Skeletal muscle cell (primary cell): ENCODE results near the gene OTOR.
A peak's percentile ranks its signal among the peaks of the same experiment; 100 is the strongest.

Experiments used
- DNase-seq: peaks from one replicate; pipeline ENCODE4 v3.0.0-alpha.2; 2010; ENCODE audit warnings: low read depth
- H3K4me3 ChIP-seq: 2 replicates; pipeline ENCODE4 v1.5.1; 2011; ENCODE audit warnings: low read depth, mild to moderate bottlenecking, control low read depth, low read length, moderate library complexity

The OTOR gene

DNA sequence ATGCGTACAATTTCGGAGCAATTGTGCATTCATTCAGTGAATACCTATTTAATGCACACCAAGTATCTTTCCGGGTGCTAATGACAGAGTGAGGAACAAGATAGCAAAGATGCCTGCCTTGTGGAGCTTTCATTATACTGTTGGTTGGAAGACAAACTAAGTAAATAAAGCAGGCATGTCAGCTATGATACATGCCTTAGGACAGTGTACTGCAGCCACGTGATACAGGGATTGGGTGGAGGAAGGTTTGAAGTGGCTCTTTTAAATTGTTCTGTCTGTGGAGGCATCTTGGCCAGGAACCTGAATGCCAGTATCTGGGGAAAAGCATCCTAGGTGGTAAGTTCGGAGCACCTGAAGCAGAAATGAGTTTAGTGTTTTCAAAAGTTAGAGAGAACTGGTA is 3.0 kb upstream of the OTOR start:
- DNase-seq, result no peak
- no peak overlapping the region for H3K4me3 ChIP-seq

GRCh38 chr20:16747291-16747811 is 807 bp upstream of the OTOR start:
- no peak overlapping the region for H3K4me3 ChIP-seq

DNA sequence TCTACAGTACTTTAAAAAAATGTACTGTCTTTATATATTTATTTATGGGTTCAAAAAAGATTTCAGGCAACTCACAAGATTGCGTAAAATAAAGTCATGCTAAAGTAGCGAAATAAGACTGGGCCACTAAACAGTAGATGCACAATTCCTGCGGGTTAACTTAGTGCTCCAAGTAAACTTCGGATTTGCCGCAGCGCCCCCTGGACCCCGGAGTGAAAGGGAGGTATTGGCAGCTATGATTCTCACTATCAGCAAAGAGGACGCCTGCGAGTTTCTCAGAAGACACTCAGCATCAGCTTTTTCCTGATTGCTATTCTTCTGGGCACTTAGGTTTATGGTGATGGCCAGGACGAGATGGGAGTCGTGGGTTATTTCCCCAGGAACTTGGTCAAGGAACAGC is 1.4 kb downstream of the OTOR start:
- no peak overlapping the region for H3K4me3 ChIP-seq
- no peak for DNase-seq

More at GRCh38 chr20:16747291-16747811, 807 bp upstream of the OTOR start:
- no peak for DNase-seq

GRCh38 chr20:16752082-16752481 is 3.9 kb downstream of the OTOR start:
- no peak overlapping the region for H3K4me3 ChIP-seq
- DNase-seq, result no peak

DNA sequence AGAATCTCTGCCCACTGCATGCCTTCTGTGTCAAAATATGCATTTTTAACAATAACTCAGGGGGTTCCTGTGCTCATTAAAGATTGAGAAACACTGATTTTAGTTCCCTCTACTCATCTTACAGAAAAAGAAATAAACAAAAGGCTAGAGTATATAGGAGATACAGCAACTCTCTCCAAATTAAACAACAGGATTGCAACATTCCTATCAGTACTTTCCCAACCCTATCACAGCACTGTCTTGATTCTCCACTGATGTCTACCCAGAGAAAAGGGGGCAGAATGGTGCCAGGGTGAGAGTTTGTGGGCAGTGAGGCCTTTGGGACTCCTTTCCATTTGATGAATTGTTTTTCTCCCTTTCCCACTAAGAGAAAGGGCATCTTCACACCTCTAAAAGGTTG is 4.7 kb downstream of the OTOR start:
- DNase-seq, result no peak

GRCh38 chr20:16758454-16759180 is 10.5 kb downstream of the OTOR start:
- DNase-seq, result no peak
- H3K4me3 ChIP-seq, result no peak overlapping the region

More for the DNA sequence above, 4.7 kb downstream of the OTOR start:
- no peak overlapping the region for H3K4me3 ChIP-seq

GRCh38 chr20:16759181-16759563 is 11.0 kb downstream of the OTOR start:
- DNase-seq, result no peak
- H3K4me3 ChIP-seq, result no peak overlapping the region

GRCh38 chr20:16760431-16761304 is 12.5 kb downstream of the OTOR start:
- DNase-seq, result no peak
- H3K4me3 ChIP-seq, result no peak overlapping the region

GRCh38 chr20:16761305-16761829 is 13.2 kb downstream of the OTOR start:
- DNase-seq, result peak; percentile 35
- H3K4me3 ChIP-seq, result no peak overlapping the region

GRCh38 chr20:16764560-16764959 is 16.4 kb downstream of the OTOR start:
- H3K4me3 ChIP-seq, result no peak overlapping the region
- no peak for DNase-seq

GRCh38 chr20:16771213-16771612 is 23.1 kb downstream of the OTOR start:
- DNase-seq, result no peak
- no peak overlapping the region for H3K4me3 ChIP-seq

DNA sequence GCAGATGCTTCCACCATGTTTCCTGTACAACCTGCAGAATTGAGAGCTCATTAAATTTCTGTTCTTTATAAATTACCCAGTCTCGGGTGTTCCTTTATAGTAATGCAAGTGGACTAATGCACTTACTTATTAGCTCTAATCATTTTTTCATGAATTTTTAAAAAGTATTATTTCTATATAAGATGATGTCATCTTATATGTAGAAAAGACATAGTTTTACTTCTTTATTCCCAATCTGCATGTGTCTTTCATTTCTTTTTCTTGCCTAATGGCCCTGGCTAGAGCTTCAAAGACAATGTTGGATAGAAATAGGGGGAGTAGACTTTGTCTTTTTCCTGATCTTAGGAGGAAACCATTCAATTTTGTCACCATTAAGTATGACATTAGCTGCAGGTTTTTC is 27.8 kb downstream of the OTOR start:
- DNase-seq, result no peak
- H3K4me3 ChIP-seq, result no peak overlapping the region

DNA sequence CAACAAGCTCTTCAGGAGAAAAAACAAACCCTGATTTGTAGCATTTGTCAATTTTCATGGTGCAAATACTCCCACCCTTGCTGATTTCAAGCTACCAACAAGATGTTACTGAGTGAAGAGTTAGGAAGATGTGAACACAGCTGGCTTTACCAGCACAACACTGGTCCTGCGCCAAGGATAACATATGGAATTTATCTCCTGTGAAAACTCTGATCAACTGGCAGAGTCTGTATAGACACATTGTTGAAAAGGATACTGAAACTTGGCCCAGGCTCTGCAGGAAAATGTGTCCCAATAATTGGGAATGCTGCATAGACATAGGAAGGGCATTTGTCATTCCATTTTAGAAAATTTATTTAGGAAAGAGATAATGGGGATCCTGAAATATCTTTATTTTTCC is 29.0 kb downstream of the OTOR start:
- no peak for DNase-seq
- no peak overlapping the region for H3K4me3 ChIP-seq

DNA sequence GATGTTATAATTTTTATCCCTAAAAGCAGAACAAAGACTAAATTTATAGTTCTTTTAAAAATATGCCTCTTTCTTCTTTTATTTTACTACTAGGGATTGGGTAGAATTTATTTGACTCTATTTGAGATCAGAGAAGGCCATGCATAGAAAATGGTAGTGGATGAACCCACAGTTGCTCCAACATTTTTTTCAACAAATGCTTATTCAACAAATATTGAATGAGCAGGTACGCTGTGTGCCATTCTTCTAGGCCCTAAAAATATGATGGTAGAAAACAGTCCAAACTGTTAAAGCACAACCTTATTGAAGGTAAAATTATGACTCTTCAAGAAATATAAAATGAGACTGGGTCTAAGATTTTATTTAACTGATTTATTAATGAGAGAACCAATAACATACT is 30.0 kb downstream of the OTOR start:
- H3K4me3 ChIP-seq, result no peak overlapping the region

DNA sequence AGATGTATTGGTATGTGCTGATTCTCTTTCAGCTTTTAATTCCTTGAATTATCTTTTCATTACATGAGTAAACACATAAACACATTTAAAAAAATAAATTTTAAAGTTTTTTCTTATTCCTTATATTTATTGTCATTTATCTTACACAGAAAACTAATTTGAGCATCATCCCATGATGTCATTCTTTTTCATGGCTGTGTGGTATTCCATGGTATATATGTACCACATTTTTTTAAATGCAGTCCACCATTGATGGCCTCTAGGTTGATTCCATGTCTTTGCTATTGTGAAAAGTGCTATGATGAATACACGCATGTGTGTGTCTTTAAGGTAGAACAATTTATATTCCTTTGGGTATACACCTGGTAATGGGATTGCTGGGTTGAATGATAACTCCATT is 33.3 kb downstream of the OTOR start:
- no peak for DNase-seq
- no peak overlapping the region for H3K4me3 ChIP-seq

More for the DNA sequence above, 30.0 kb downstream of the OTOR start:
- DNase-seq, result no peak

GRCh38 chr20:16785226-16785625 is 37.1 kb downstream of the OTOR start:
- DNase-seq, result no peak
- no peak overlapping the region for H3K4me3 ChIP-seq
